ENCODE measurements around the gene MACROD1.
A peak's percentile ranks its signal among the peaks of the same experiment; 100 is the strongest.

Gene MACROD1

DNA sequence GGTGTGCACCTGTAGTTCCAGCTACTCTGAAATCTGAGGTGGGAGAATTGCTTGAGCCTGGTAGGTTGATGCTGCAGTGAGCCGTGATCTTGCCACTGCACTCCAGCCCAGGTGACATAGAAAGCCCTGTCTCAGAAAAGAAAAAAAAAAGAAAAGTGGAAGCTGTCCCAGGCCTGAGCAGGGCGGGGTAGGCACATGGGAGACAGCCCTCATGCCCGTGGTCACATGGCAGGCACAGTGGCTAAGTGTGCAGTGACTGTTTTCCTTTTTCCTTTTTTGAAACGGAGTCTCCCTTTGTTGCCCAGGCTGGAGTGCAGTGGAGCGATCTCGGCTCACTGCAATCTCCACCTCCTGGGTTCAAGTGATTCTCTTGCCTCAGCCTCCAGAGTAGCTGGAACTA lies 171.9 kb downstream of the MACROD1 start:
- TF ChIP-seq, protein P1, sequence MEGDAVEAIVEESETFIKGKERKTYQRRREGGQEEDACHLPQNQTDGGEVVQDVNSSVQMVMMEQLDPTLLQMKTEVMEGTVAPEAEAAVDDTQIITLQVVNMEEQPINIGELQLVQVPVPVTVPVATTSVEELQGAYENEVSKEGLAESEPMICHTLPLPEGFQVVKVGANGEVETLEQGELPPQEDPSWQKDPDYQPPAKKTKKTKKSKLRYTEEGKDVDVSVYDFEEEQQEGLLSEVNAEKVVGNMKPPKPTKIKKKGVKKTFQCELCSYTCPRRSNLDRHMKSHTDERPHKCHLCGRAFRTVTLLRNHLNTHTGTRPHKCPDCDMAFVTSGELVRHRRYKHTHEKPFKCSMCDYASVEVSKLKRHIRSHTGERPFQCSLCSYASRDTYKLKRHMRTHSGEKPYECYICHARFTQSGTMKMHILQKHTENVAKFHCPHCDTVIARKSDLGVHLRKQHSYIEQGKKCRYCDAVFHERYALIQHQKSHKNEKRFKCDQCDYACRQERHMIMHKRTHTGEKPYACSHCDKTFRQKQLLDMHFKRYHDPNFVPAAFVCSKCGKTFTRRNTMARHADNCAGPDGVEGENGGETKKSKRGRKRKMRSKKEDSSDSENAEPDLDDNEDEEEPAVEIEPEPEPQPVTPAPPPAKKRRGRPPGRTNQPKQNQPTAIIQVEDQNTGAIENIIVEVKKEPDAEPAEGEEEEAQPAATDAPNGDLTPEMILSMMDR (IDR thresholded peaks at IDR 0.05): no peak
- no peaks in the 10 kb centered on the region for H3K36me3 ChIP-seq (ENCODE audit: control insufficient read depth, insufficient read depth, low read length)
- H3K79me2 ChIP-seq: no peaks in the 10 kb centered on the region
- no peak overlapping the region for H3K27ac ChIP-seq
- no peak overlapping the region for H3K4me2 ChIP-seq (ENCODE audit: low read length)
- no peak overlapping the region for H3K4me3 ChIP-seq (ENCODE audit: low read depth, low read length)
- H3K9ac ChIP-seq: no peak overlapping the region
- no peaks in the 10 kb centered on the region for H3K4me1 ChIP-seq
- no peaks in the 10 kb centered on the region for H3K27me3 ChIP-seq (ENCODE audit: control insufficient read depth, insufficient read depth, low read length)
- no peak overlapping the region for H2AFZ ChIP-seq
- H3K9me3 ChIP-seq (ENCODE audit: control insufficient read depth, low read length): no peaks in the 10 kb centered on the region

DNA sequence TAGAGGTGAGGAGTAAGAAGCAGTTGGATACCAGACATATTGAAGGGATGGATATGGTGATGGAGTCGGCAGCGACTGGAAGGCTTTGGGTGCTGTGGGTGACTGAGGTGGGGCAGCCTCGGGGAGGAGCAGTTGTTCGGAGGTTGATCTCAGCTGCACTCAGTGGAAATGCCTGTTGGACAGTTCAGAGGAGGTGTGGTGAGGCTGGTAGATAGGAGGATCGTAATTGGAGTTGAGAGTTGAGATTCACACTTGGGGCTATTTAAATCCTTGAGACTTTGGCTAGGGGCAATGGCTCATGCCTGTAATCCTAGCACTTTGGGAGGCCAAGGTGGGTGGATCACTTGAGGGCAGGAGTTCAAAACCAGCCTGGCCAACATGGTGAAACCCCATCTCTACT lies 172.8 kb downstream of the MACROD1 start:
- no peaks in the 10 kb centered on the region for H3K4me1 ChIP-seq
- no peak overlapping the region for H3K4me2 ChIP-seq (ENCODE audit: low read length)
- no peaks in the 10 kb centered on the region for H3K79me2 ChIP-seq
- H3K27me3 ChIP-seq (ENCODE audit: control insufficient read depth, insufficient read depth, low read length): no peaks in the 10 kb centered on the region
- H3K36me3 ChIP-seq (ENCODE audit: control insufficient read depth, insufficient read depth, low read length): no peaks in the 10 kb centered on the region
- no peaks in the 10 kb centered on the region for H3K9me3 ChIP-seq (ENCODE audit: control insufficient read depth, low read length)
- H2AFZ ChIP-seq: no peak overlapping the region
- H3K27ac ChIP-seq: no peak overlapping the region
- TF ChIP-seq, protein P1 (IDR thresholded peaks at IDR 0.05): no peak
- no peak overlapping the region for H3K9ac ChIP-seq
- no peak overlapping the region for H3K4me3 ChIP-seq (ENCODE audit: low read depth, low read length)

DNA sequence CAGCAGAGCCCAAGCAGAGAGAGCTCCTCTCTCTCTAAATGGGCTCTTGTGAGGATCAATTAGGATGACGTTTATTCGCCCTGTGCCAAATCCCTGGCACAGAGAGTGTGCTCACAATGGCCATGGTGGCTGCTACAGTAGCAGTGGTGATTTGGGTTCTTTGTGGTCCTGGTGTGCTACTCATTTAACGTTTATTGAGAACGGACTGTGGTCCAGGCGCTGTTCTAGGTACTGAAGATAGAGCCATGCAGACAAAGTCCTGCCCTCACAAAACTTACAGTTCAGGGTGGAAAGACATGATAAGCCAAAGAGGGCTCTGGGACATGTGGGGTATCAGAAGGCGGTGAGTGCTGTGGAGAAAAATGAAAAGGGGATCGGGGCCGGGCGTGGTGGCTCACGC lies 174.4 kb downstream of the MACROD1 start:
- TF ChIP-seq, protein P1 (IDR thresholded peaks at IDR 0.05): no peak
- Histone ChIP-seq H3K79me2 (peaks cover 11% of the 10 kb centered on the region), H3K27ac (no peak overlapping the region), H2AFZ (no peak overlapping the region), H3K9me3 (ENCODE audit: control insufficient read depth, low read length) (no peaks in the 10 kb centered on the region), H3K4me1 (no peaks in the 10 kb centered on the region), H3K4me2 (ENCODE audit: low read length) (no peak overlapping the region), H3K4me3 (ENCODE audit: low read depth, low read length) (no peak overlapping the region), H3K9ac (no peak overlapping the region), H3K27me3 (ENCODE audit: control insufficient read depth, insufficient read depth, low read length) (no peaks in the 10 kb centered on the region), H3K36me3 (ENCODE audit: control insufficient read depth, insufficient read depth, low read length) (no peaks in the 10 kb centered on the region)

DNA sequence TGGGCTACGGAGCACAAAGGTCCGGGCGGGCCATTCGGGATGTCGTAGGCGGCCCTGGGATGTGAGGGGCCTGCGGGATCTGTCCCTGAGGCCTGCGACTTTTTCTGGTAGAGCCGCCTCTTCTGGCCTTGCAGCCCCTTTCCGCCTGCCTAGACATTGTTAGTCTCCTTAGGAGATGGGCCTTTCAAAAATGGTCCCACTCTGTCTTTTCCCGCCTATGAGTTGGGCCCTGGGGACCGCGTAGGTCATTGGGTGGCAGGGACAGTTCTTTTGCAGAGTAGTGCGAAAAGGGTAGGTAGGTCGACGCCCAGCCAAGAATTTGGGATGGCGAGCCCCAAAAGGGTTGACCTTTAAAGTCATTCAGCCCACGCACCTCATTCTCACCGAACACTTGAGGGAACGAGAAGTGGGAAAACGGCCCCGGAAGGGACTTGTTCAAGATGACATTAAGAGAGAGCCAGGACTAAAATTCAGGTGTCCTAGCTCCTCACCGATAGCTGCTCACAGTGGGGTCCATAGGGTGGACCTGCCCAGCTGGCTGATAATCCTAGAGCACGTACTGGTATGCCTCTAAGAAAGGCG lies 178.9 kb downstream of the MACROD1 start:
- H3K36me3 ChIP-seq (ENCODE audit: control insufficient read depth, insufficient read depth, low read length): no peaks in the 10 kb centered on the region

More for the DNA sequence above, 178.9 kb downstream of the MACROD1 start:
- no peak overlapping the region for H3K27ac ChIP-seq
- no peak overlapping the region for H3K9ac ChIP-seq
- H2AFZ ChIP-seq: peak overlapping the region; percentile 76
- H3K9me3 ChIP-seq (ENCODE audit: control insufficient read depth, low read length): no peaks in the 10 kb centered on the region
- TF ChIP-seq, protein P1 (IDR thresholded peaks at IDR 0.05): no peak
- peaks cover 16% of the 10 kb centered on the region for H3K79me2 ChIP-seq
- H3K4me1 ChIP-seq: no peaks in the 10 kb centered on the region
- H3K4me3 ChIP-seq (ENCODE audit: low read depth, low read length): peak overlapping the region; percentile 75
- H3K4me2 ChIP-seq (ENCODE audit: low read length): peak overlapping the region; percentile 86
- H3K27me3 ChIP-seq (ENCODE audit: control insufficient read depth, insufficient read depth, low read length): no peaks in the 10 kb centered on the region
